ENCODE measurements around the gene CDKAL1.

- TF ChIP-seq CTCF (IDR thresholded peaks at IDR 0.05) (no peak), POLR2A (IDR thresholded peaks at IDR 0.05) (no peak)
Observed at GRCh38 chr6:21001736-21002135, 467.5 kb downstream of the CDKAL1 start.
